Heart right ventricle (tissue), 16 donors: ENCODE results near the gene BLACAT1. TPM values are rescaled to one million over a fixed set of nuclear protein-coding genes. Genes with fewer than 3 reads are reported as not detected.

ENCODE experiments used
- ATAC-seq, 8 donors: fragments of 200-7000 bp; cut with Tn5 transposase; one replicate each; pipeline ENCODE4 v1.9.1; 2020; ENCODE audit warnings: mild to moderate bottlenecking in 8 of 8, moderate library complexity in 8 of 8, moderate number of reproducible peaks in 1 of 8
- DNase-seq, 2 donors: peaks; one replicate each; pipeline ENCODE4 v3.0.0-alpha.2; 2020
- H3K27ac ChIP-seq, 10 donors: fragments of 200-600 bp; sonication (generic) in 2 of 10; one replicate each; pipeline versions ENCODE4 v1.5.0 to v1.8.0; 2020 to 2022; ENCODE audit warnings: mild to moderate bottlenecking in 3 of 10
- H3K27me3 ChIP-seq, 7 donors: fragments of 200-600 bp; one replicate each; pipeline ENCODE4 v1.8.0; 2021 to 2022; ENCODE audit warnings: mild to moderate bottlenecking in 2 of 7
- H3K36me3 ChIP-seq, 9 donors: fragments of 200-600 bp; sonication (generic) in 1 of 9; one replicate each; pipeline versions ENCODE4 v1.5.0 to v1.8.0; 2020 to 2022; ENCODE audit warnings: mild to moderate bottlenecking in 2 of 9
- H3K4me1 ChIP-seq, 9 donors: fragments of 200-600 bp; sonication (generic) in 1 of 9; one replicate each; pipeline versions ENCODE4 v1.5.0 to v1.8.0; 2020 to 2022; ENCODE audit warnings: mild to moderate bottlenecking in 4 of 9
- H3K4me3 ChIP-seq, 10 donors: fragments of 200-600 bp; sonication (generic) in 2 of 10; one replicate each; pipeline versions ENCODE4 v1.5.0 to v1.8.0; 2020 to 2022; ENCODE audit warnings: mild to moderate bottlenecking in 7 of 10, moderate library complexity in 2 of 10
- H3K9me3 ChIP-seq, 11 donors: fragments of 200-600 bp in 10 of 11; sonication (generic) in 2 of 11; one replicate each; pipeline versions ENCODE4 v1.5.0 to v1.8.0; 2013 to 2022; ENCODE audit warnings: mild to moderate bottlenecking in 2 of 11, control low read depth in 1 of 11, moderate library complexity in 1 of 11
- WGBS, 2 donors: extraction: QIAGEN DNeasy Blood & Tissue Kit; methylation state at CpG; one replicate each; pipeline ENCODE4 v1.1.7; 2013; ENCODE audit warnings: inconsistent platforms in 1 of 2; 5-methylcytosine and 5-hydroxymethylcytosine counted together
- intact Hi-C, 10 donors: fragments of 100-400 bp; cut with DNase I; formaldehyde crosslinking; loops; one replicate each; pipeline versions ENCODE4 v1.11.1 to v1.14.2; 2022
- polyA plus RNA-seq, 2 donors: library from polyadenylated mRNA; stranded (reverse); fragments of 200-250 nt; gene quantifications; one replicate each; pipeline ENCODE4 v1.2.3, GENCODE V29; 2013
- total RNA-seq, 10 donors: library from RNA; stranded (reverse); fragmentation: NEBNext Ultra II Directional in 3 of 10; extraction: Animal tissue kit (Norgen Biotek cat#: 25700) in 3 of 10; gene quantifications; one replicate each; pipeline versions ENCODE4 v1.2.1 to v1.2.4, GENCODE V29; 2021 to 2023
- TF ChIP-seq, protein P1 (sequence below), 9 donors: fragments of 200-600 bp; sonication (generic) in 2 of 9; IDR thresholded peaks; one replicate each; pipeline versions ENCODE4 v1.5.0 to v1.8.0; 2021 to 2022; ENCODE audit warnings: antibody characterized with exemption in 9 of 9, mild to moderate bottlenecking in 5 of 9, moderate library complexity in 1 of 9
- donor health status: Arrhythmogenic right ventricular cardiomyopathy.
- donor health status: ischemic (EF 13 %, LVEDD 7.1; RV severe dilation, severe dysfunction).
- donor health status: healthy with polysubstance abuse.
- donor health status: DM: no; HTN: yes; CAD: no.
- donor health status: DM: no; HTN: no; CAD: no.
- donor health status: ischemic (EF 25% LVEDD 6.9; RV normal size, moderate dysfunction).
- donor health status: ischemic (EF 25% LVEDD 5.7; RV mildly dilated, moderate dysfunction).
- donor health status: healthy.
- donor health status: DM: yes; HTN: yes; CAD: no.
- donor health status: Ischemic cardiomyopathy.
- donor health status: ischemic (EF 35%, LVEDD 5.7; RV mildly dilated, moderate dysfunction).
- donor health status: nonischemic (EF 11% LVEDD 7.7; RV severe dilation, severe dysfunction).
- donor health status: DM: yes; HTN: yes; CAD: no.
- donor health status: PGD.
- donor health status: ischemic (EF 29% LVEDD 5.4; RV normal size, mild dysfunction).
- donor health status: nonischemic (EF 23%, LVEDD 6.1; RV moderate dilation, normal function).

The BLACAT1 gene
- total and polyA plus RNA-seq, 12 donors: 0.15 TPM; not detected in 11

DNA sequence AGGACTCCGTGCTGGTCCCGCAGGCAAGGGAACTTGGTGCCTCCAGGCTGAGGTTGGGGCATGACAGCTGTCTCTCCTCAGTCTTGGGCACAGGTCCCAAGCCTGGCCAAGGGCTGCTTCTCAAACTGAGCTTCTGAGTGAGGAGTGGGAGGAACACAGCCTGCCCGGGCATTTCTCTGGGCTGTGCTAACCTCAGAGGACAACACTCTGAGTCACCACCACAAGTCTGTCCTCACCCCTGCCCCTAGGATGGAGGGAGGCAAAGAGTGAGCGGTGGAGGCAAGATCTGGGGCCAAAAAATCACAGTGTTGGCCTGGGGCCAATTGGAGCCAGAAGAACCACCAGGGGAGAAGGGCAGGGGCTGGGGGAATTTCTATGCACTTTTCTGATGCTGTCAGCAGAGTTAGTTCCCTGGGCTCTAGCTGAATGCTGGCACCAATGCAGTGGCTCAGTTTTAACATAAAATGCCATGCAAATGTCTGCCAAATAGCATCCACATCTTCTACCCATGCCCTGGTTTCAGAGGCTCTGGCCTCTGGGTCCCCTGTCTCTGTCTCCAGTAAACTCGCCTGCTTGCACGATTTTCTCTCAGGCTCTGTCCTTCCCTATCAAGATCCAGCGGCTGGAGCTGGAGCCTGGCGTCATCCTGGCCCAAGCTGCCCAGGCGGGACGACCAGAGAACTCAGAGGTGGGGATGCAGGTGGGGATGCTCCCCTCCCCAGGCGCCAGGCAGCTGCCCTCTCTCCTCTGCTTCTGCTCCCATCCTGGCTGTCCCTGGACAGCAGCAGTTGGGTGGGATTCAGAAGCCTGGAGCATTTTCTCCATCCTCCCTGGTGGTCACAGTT lies 37.6 kb upstream of the BLACAT1 start:
- peak in 1 of 2 donors; percentile 34 for DNase-seq
- intact Hi-C loops: loop anchor here in 1 of 10 donors (2.0 kb wide), 1 partner anchor 25 kb away; no protein-coding TSS in a partner anchor
- Histone ChIP-seq H3K4me3 (no peak overlapping the region), H3K9me3 (no peaks in the 10 kb centered on the region), H3K27ac (peak overlapping the region in 9 of 10 donors; percentile 10 to 62 (median 35)), H3K36me3 (no peaks in the 10 kb centered on the region), H3K27me3 (peaks cover 0 to 3% (median 0%) of the 10 kb centered on the region in 7 donors), H3K4me1 (peaks cover 9 to 55% (median 26%) of the 10 kb centered on the region in 9 donors)
- TF ChIP-seq, protein P1, sequence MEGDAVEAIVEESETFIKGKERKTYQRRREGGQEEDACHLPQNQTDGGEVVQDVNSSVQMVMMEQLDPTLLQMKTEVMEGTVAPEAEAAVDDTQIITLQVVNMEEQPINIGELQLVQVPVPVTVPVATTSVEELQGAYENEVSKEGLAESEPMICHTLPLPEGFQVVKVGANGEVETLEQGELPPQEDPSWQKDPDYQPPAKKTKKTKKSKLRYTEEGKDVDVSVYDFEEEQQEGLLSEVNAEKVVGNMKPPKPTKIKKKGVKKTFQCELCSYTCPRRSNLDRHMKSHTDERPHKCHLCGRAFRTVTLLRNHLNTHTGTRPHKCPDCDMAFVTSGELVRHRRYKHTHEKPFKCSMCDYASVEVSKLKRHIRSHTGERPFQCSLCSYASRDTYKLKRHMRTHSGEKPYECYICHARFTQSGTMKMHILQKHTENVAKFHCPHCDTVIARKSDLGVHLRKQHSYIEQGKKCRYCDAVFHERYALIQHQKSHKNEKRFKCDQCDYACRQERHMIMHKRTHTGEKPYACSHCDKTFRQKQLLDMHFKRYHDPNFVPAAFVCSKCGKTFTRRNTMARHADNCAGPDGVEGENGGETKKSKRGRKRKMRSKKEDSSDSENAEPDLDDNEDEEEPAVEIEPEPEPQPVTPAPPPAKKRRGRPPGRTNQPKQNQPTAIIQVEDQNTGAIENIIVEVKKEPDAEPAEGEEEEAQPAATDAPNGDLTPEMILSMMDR (IDR thresholded peaks at IDR 0.05): no peak
- ATAC-seq: peak; percentile 21 to 75 (median 50)
- WGBS, 2 donors: 39 to 46% methylated on average over 11 of the region's 11 CpGs

DNA sequence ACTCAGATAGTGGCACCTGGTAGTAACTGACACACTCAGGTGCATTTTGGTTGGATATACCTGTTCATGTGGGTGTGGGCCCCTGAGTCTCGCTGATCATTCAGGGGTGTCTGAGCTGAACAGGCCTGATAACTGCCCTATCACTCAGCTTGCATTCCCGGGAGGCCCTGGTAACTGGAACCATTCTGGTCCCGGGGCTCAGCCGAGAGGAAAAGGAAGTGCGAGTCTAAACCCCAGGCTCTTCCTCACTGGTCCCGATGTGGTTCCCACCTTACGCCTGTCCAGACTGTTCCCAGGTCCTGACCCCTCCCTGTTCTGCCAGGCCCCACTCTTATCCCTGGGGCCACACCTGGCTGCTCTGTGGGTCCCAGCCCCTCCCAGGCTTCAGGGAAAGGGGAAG lies 36.9 kb upstream of the BLACAT1 start:
- 29 to 43% methylated on average over 7 of the region's 7 CpGs for WGBS, 2 donors
- Histone ChIP-seq H3K9me3 (no peaks in the 10 kb centered on the region), H3K4me3 (no peak overlapping the region), H3K27me3 (peaks cover 0 to 6% (median 0%) of the 10 kb centered on the region in 7 donors), H3K36me3 (no peaks in the 10 kb centered on the region), H3K4me1 (peaks cover 9 to 55% (median 26%) of the 10 kb centered on the region in 9 donors), H3K27ac (peak overlapping the region in 8 of 10 donors; percentile 10 to 62 (median 36))
- DNase-seq (no peak), ATAC-seq (peak in 1 of 8 donors; percentile 11)
- TF ChIP-seq, protein P1 (IDR thresholded peaks at IDR 0.05): no peak
- intact Hi-C loops: no loop called here

DNA sequence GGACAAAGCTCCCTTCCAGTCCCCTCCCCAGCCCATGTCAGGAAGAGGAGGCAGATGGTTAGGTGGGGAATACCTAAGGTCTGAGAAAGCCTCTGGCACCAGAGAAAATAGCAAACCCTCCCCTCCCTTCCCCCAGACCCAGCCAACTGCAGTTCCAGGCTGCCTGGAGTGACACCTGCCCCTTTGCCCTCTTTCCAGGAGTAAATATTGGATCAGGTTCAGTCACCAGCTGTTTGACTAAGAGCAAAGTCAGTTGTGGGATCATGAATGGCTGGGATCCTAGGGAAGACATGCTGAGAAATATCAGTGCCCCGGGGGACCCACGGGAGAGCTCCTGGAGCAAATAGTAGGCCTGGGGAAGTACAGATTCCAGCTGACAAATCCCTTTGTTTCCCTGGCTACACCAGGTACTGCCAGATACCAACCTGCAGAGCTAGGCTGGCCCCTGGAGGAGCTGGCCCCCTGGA lies 36.4 kb upstream of the BLACAT1 start:
- WGBS, 2 donors: 55 to 66% methylated on average over 2 of the region's 2 CpGs
- no peak for ATAC-seq
- Histone ChIP-seq H3K27ac (no peak overlapping the region), H3K4me1 (peaks cover 9 to 50% (median 26%) of the 10 kb centered on the region in 9 donors), H3K27me3 (peaks cover 0 to 6% (median 0%) of the 10 kb centered on the region in 7 donors), H3K4me3 (no peak overlapping the region), H3K36me3 (no peaks in the 10 kb centered on the region), H3K9me3 (no peaks in the 10 kb centered on the region)
- TF ChIP-seq, protein P1 (IDR thresholded peaks at IDR 0.05): no peak
- intact Hi-C loops: no loop called here
- DNase-seq: no peak

DNA sequence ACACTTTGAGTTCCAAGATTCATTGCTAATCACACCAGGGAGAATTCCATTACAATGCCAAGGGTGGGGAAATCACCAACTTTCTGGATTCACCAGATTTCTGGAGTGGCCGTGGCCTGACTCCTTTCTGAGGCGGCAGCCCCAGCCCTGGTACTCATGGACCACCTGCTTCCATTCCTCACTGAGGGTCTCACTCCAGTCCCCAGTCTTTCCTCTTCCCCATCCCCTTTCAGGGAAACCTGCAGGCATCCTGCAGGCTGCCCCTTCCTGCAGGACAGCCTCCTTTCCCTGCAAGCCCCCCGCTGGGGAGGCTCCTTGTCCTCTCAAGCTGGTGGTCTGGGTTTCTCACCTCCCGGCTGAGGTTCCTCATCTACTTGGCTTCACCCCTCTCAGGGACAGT lies 35.9 kb upstream of the BLACAT1 start:
- intact Hi-C loops: no loop called here
- Histone ChIP-seq H3K27ac (no peak overlapping the region), H3K4me3 (no peak overlapping the region), H3K4me1 (peaks cover 9 to 46% (median 26%) of the 10 kb centered on the region in 9 donors), H3K36me3 (no peaks in the 10 kb centered on the region), H3K9me3 (no peaks in the 10 kb centered on the region), H3K27me3 (peaks cover 0 to 6% (median 0%) of the 10 kb centered on the region in 7 donors)
- WGBS, 2 donors: 55 to 82% methylated on average over 4 of the region's 4 CpGs
- TF ChIP-seq, protein P1 (IDR thresholded peaks at IDR 0.05): no peak
- ATAC-seq (no peak), DNase-seq (no peak)
